Activated CD4-positive, alpha-beta T cell treated with anti-CD3 and anti-CD28 coated beads, Interleukin-2, amount 10 ng/mL, durations not matched to agents 24 days and 14 days (primary cell): ENCODE measurements around the gene TBX5. TPM values are rescaled to one million over a fixed set of nuclear protein-coding genes. Genes with fewer than 3 reads are reported as not detected.

Experiments used
- DNase-seq: peaks from one replicate; pipeline ENCODE4 v3.0.0; 2022
- H3K27ac Mint-ChIP-seq: one replicate; pipeline ENCODE4 v1.8.0; 2022; ENCODE audit warnings: mild to moderate bottlenecking, mixed read lengths
- H3K27me3 Mint-ChIP-seq: one replicate; pipeline ENCODE4 v1.8.0; 2022; ENCODE audit warnings: mixed read lengths
- H3K36me3 Mint-ChIP-seq: one replicate; pipeline ENCODE4 v1.8.0; 2022; ENCODE audit warnings: low read depth, mild to moderate bottlenecking, mixed read lengths
- H3K4me1 Mint-ChIP-seq: one replicate; pipeline ENCODE4 v1.8.0; 2021; ENCODE audit warnings: mixed read lengths
- H3K4me3 Mint-ChIP-seq: one replicate; pipeline ENCODE4 v1.8.0; 2022; ENCODE audit warnings: mild to moderate bottlenecking, moderate library complexity, mixed read lengths
- H3K9me3 Mint-ChIP-seq: one replicate; pipeline ENCODE4 v1.8.0; 2021; ENCODE audit warnings: mixed read lengths
- intact Hi-C: fragments of 100-400 bp; cut with micrococcal nuclease; formaldehyde crosslinking; loops from one replicate; pipeline ENCODE4 v1.15.1; 2023
- total RNA-seq: library from RNA; stranded (reverse); gene quantifications from 2 replicates; pipeline ENCODE4 v1.2.3, GENCODE V29; 2022

Gene TBX5
- not detected in 2 replicates for total RNA-seq

- no peaks in the 10 kb centered on the region for H3K4me1 Mint-ChIP-seq
- no peak within 1 kb of the TSS for H3K27ac Mint-ChIP-seq
- peaks cover 91% of the 10 kb centered on the region for H3K27me3 Mint-ChIP-seq
- H3K9me3 Mint-ChIP-seq: peaks cover 8% of the 10 kb centered on the region
- no peak within 1 kb of the TSS for H3K4me3 Mint-ChIP-seq
- intact Hi-C loops: loop anchor here (2.0 to 5.0 kb wide), 2 partner anchors 35 to 938 kb away; no protein-coding TSS in a partner anchor
- no peak for DNase-seq
- H3K36me3 Mint-ChIP-seq: peaks cover 7% of the 10 kb centered on the region
Observed at GRCh38 chr12:114405519-114406271, at the start of gene TBX5. Gene TBX5, minus strand, starts transcription at chr12:114406144. Its CDS starts 2,246 bp downstream, at chr12:114403898.

GRCh38 chr12:114451657-114452056 lies 45.7 kb upstream of the TBX5 start:
- H3K27me3 Mint-ChIP-seq: peaks cover 41% of the 10 kb centered on the region
- H3K9me3 Mint-ChIP-seq: no peaks in the 10 kb centered on the region
- no peaks in the 10 kb centered on the region for H3K4me1 Mint-ChIP-seq
- H3K36me3 Mint-ChIP-seq: no peaks in the 10 kb centered on the region
- no peak overlapping the region for H3K27ac Mint-ChIP-seq
- intact Hi-C loops: no loop called here
- DNase-seq: no peak
- H3K4me3 Mint-ChIP-seq: no peak overlapping the region

- H3K27ac Mint-ChIP-seq: no peak overlapping the region
- no peaks in the 10 kb centered on the region for H3K36me3 Mint-ChIP-seq
- intact Hi-C loops: no loop called here
- DNase-seq: no peak
- H3K9me3 Mint-ChIP-seq: no peaks in the 10 kb centered on the region
- H3K27me3 Mint-ChIP-seq: peaks cover 50% of the 10 kb centered on the region
- H3K4me1 Mint-ChIP-seq: no peaks in the 10 kb centered on the region
- no peak overlapping the region for H3K4me3 Mint-ChIP-seq
Observed at GRCh38 chr12:114450515-114451300, 44.8 kb upstream of the TBX5 start.

- Mint-ChIP-seq H3K27ac (no peak overlapping the region), H3K36me3 (no peaks in the 10 kb centered on the region), H3K4me1 (no peaks in the 10 kb centered on the region), H3K4me3 (no peak overlapping the region), H3K27me3 (peaks cover 56% of the 10 kb centered on the region), H3K9me3 (no peaks in the 10 kb centered on the region)
- intact Hi-C loops: no loop called here
- no peak for DNase-seq
Observed at GRCh38 chr12:114450019-114450418, 44.1 kb upstream of the TBX5 start.

- no peak for DNase-seq
- H3K4me3 Mint-ChIP-seq: no peak overlapping the region
- H3K36me3 Mint-ChIP-seq: no peaks in the 10 kb centered on the region
- no peaks in the 10 kb centered on the region for H3K9me3 Mint-ChIP-seq
- peaks cover 1% of the 10 kb centered on the region for H3K4me1 Mint-ChIP-seq
- H3K27me3 Mint-ChIP-seq: peaks cover 68% of the 10 kb centered on the region
- H3K27ac Mint-ChIP-seq: no peak overlapping the region
- intact Hi-C loops: loop anchor here (5.0 kb wide), 1 partner anchor 976 kb away; the partner anchor contains the start of gene LHX5
Observed at GRCh38 chr12:114448618-114448933, 42.6 kb upstream of the TBX5 start.

- H3K36me3 Mint-ChIP-seq: no peaks in the 10 kb centered on the region
- H3K4me1 Mint-ChIP-seq: peaks cover 1% of the 10 kb centered on the region
- H3K9me3 Mint-ChIP-seq: no peaks in the 10 kb centered on the region
- intact Hi-C loops: loop anchor here (5.0 kb wide), 1 partner anchor 976 kb away; the partner anchor contains the start of gene LHX5
- H3K27me3 Mint-ChIP-seq: peaks cover 74% of the 10 kb centered on the region
- no peak overlapping the region for H3K27ac Mint-ChIP-seq
- H3K4me3 Mint-ChIP-seq: no peak overlapping the region
- DNase-seq: no peak
Observed at GRCh38 chr12:114447799-114448617, 42.1 kb upstream of the TBX5 start.

- no peaks in the 10 kb centered on the region for H3K36me3 Mint-ChIP-seq
- intact Hi-C loops: loop anchor here (5.0 kb wide), 1 partner anchor 975 kb away; the partner anchor contains the start of gene LHX5
- H3K9me3 Mint-ChIP-seq: no peaks in the 10 kb centered on the region
- H3K4me1 Mint-ChIP-seq: peaks cover 1% of the 10 kb centered on the region
- no peak overlapping the region for H3K4me3 Mint-ChIP-seq
- H3K27ac Mint-ChIP-seq: no peak overlapping the region
- H3K27me3 Mint-ChIP-seq: peaks cover 80% of the 10 kb centered on the region
- DNase-seq: no peak
Observed at GRCh38 chr12:114447274-114447716, 41.4 kb upstream of the TBX5 start.

- Mint-ChIP-seq H3K9me3 (no peaks in the 10 kb centered on the region), H3K27ac (no peak overlapping the region), H3K27me3 (peaks cover 84% of the 10 kb centered on the region), H3K4me1 (peaks cover 1% of the 10 kb centered on the region), H3K4me3 (no peak overlapping the region), H3K36me3 (no peaks in the 10 kb centered on the region)
- intact Hi-C loops: loop anchor here (5.0 kb wide), 1 partner anchor 973 kb away; the partner anchor contains the start of gene LHX5
- DNase-seq: no peak
Observed at GRCh38 chr12:114445401-114446323, 39.7 kb upstream of the TBX5 start.

GRCh38 chr12:114444422-114445279 lies 38.7 kb upstream of the TBX5 start:
- peak; percentile 57 for DNase-seq
- intact Hi-C loops: loop anchor here (5.0 kb wide), 2 partner anchors 238 to 972 kb away; partner anchors contain the start of genes LHX5 and TBX3
- Mint-ChIP-seq H3K4me3 (no peak overlapping the region), H3K4me1 (peaks cover 1% of the 10 kb centered on the region), H3K36me3 (no peaks in the 10 kb centered on the region), H3K27me3 (peaks cover 85% of the 10 kb centered on the region), H3K27ac (peak overlapping the region; percentile 8), H3K9me3 (no peaks in the 10 kb centered on the region)

- DNase-seq: no peak
- peaks cover 84% of the 10 kb centered on the region for H3K27me3 Mint-ChIP-seq
- no peak overlapping the region for H3K4me3 Mint-ChIP-seq
- H3K36me3 Mint-ChIP-seq: no peaks in the 10 kb centered on the region
- peaks cover 1% of the 10 kb centered on the region for H3K4me1 Mint-ChIP-seq
- H3K27ac Mint-ChIP-seq: no peak overlapping the region
- intact Hi-C loops: loop anchor here (5.0 kb wide), 1 partner anchor 238 kb away; the partner anchor contains the start of gene TBX3
- no peaks in the 10 kb centered on the region for H3K9me3 Mint-ChIP-seq
Observed at GRCh38 chr12:114443607-114444421, 37.9 kb upstream of the TBX5 start.

- DNase-seq: no peak
- Mint-ChIP-seq H3K4me3 (no peak overlapping the region), H3K9me3 (no peaks in the 10 kb centered on the region), H3K27ac (no peak overlapping the region), H3K36me3 (no peaks in the 10 kb centered on the region), H3K4me1 (peaks cover 1% of the 10 kb centered on the region), H3K27me3 (peaks cover 86% of the 10 kb centered on the region)
- intact Hi-C loops: loop anchor here (5.0 kb wide), 1 partner anchor 240 kb away; the partner anchor contains the start of gene TBX3
Observed at GRCh38 chr12:114442578-114442977, 36.6 kb upstream of the TBX5 start.
